Epidermal melanocyte (primary cell): Measurements from ENCODE around the gene HOXC12.
A peak's percentile ranks its signal among the peaks of the same experiment; 100 is the strongest.

Experiments
- DNase-seq: peaks from one replicate; pipeline ENCODE4 v3.0.0; 2011; ENCODE audit warnings: low spot score; ENCODE audit not compliant: insufficient read length

Gene HOXC12

DNA sequence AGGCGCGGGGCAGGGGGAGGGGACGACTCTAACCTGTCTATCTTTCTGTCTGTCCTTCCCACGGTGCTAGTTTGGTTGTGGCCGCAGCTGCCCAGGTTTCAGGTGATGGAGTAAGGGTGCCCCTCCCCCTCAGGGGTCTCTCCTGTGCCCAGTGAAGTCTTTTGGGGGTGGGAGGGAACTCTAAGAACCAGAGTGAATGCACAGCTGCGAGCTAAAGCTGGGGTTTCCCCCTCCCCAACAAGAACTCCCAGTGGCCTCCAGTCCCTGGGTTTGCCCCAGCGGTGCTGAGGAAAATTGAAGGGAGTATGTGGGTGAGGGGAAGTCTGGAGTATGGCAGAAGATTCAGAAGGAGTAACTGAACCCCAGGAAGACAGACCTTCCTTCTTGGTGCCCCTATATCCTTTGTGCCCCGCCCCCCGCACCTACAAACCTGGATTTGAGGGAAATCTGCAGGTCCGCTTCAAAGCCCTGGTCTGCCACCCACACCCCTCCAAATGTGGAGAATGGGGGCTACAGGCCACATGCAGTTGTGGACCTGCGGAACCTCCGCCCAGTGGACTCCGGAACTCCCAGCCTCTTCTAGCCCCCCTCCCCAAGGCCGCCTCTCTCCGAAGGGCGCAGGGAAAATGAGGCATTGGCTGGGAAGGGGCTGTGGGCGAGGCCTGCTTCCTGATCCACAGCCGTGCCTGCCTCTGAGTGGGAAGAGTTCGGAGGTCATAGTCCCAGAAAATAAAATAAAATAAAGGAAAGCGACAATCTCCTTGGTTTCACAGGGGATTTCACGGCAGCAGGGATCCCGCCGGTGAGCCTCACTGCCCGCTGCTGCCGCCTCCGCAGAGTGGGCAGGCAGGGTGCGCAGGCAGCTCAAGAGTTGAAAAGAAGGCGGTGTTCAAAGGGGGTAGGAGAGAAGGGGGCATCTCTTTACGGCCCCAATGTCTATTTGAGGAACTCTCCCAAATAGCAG lies 41.8 kb downstream of the HOXC12 start:
- DNase-seq, result no peak

GRCh38 chr12:53997204-53998109 lies 42.8 kb downstream of the HOXC12 start:
- no peak for DNase-seq

DNA sequence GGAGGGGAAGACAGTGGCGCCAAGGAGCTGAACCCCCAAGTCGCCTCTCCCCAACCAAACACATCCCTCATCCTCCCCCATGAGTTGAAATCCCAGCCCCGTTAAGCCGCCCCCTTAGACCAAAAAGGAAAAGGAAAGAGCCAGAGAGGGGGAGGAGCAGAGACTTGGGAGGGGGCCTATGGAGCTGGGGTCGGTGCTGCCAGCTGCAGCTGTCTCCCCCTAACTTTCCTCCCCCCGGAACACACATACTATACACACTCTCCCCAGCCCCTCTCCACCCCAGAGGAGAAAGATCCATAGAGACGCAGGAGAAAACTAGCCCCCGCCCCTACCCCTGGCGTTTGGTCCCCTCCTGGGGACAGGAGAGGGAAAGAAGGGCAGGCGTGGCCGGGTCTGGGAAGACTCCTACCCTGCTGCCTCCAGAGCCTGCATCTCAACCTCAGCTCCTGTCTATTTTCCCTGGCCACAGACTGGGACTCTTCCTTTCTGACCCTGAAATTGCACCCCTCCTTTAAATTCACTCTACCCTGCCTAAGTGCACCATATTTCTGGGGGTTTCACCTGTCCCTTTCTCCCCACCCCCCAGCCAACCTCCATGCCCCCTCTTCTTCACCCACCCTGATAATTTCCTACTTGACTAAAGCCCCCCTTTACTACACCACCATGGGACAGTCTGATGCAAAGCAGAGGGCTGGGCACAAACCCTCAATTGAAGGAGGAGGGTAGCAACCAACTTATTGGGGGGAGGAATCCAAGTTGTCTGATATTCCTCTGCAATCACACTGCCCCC lies 43.6 kb downstream of the HOXC12 start:
- DNase-seq, result no peak

DNA sequence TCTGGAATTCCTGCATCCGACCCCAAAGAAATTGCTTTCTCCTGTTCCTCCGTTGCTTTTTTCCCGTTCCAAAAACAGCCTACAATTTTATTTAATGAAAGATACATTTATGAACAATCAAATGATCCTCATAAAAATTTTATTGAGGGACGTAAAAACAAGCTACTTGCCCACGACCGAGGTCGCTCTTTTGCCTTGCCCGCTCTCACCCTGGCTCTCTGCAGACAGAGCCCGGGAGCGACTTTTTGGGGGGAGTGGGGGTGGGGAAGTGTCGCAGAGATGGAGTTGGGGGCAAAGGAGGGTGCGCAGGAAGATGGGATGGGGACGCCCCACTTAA lies 44.2 kb downstream of the HOXC12 start:
- no peak for DNase-seq

DNA sequence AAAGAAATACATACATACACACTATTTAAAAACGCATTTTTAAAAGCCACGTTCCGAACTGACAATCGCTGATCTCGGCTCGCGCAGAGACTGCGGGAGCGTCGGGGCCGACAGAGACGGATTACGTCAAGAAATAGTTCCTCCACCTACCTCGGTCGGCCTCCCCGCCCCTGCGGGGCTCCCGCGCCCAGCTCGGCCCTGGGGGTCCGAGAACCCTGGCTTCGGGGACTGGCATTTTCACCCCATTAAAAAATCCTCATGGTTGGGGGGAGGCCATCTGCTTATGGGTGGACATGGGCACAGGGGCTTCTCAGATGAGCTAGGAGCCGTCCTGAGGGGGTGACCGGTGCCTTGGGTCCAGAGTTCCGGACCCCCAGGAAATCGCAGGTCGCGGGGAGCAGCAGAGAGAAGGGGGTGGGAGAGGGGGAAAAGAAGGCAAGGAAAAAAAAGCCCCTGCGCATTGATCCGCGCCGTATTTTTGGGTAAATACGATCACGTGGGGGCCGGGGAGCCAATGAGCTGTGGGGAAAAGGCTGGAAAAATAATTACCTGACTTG lies 44.9 kb downstream of the HOXC12 start:
- DNase-seq, result peak; percentile 87

- DNase-seq, result no peak
Measured at GRCh38 chr12:54000116-54001114, 45.7 kb downstream of the HOXC12 start, which contains the start of gene HOXC9. Gene HOXC9, plus strand, starts transcription at chr12:54000161. Its CDS starts 28 bp downstream, at chr12:54000189.

GRCh38 chr12:54001283-54002187 lies 46.8 kb downstream of the HOXC12 start:
- no peak for DNase-seq

- no peak for DNase-seq
Measured at GRCh38 chr12:54002278-54002914, 47.7 kb downstream of the HOXC12 start.

DNA sequence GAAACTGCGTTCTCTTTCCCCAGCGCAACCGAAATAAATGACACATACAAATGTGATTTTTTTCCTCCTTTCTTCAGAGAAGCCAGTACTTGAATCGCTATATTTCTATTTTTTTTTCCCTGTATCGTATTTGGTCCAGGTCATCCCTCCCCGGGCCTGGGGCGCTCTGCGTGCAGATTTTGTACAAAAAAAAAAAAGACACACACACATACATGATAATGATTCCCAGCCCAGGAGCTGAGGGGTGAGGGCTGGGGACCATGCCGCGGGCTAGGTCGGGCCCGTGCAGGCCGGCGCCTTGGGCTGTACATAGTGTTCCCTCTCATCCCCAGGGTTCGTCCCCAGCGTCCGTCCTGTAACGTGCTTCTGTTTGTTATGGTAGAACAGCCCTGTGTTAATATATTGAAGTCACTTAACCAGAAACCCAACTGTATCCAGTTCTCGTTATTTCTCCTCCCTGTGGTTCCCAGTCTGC lies 48.2 kb downstream of the HOXC12 start:
- DNase-seq, result no peak

- no peak for DNase-seq
Measured at GRCh38 chr12:54003625-54004024, 48.9 kb downstream of the HOXC12 start.

GRCh38 chr12:54004063-54004840 lies 49.5 kb downstream of the HOXC12 start:
- DNase-seq, result no peak

- DNase-seq, result no peak
Measured at GRCh38 chr12:54004841-54005530, 50.3 kb downstream of the HOXC12 start.

DNA sequence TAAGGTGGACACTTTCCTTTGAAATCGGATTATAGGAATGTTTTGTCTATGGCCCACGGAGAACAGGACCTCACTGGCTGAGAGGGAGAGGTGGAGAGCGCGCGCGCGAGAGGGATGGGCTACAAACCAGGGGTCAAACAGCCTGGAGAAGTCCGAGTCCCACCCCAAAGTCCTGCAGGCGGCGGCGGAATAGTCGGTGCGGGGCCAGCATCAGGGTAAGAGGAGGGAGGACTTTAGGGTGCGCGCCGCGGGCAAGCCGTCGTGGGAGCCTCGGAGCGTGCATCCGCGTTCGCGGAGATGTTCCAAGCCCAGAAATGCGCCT lies 50.8 kb downstream of the HOXC12 start:
- DNase-seq, result no peak

DNA sequence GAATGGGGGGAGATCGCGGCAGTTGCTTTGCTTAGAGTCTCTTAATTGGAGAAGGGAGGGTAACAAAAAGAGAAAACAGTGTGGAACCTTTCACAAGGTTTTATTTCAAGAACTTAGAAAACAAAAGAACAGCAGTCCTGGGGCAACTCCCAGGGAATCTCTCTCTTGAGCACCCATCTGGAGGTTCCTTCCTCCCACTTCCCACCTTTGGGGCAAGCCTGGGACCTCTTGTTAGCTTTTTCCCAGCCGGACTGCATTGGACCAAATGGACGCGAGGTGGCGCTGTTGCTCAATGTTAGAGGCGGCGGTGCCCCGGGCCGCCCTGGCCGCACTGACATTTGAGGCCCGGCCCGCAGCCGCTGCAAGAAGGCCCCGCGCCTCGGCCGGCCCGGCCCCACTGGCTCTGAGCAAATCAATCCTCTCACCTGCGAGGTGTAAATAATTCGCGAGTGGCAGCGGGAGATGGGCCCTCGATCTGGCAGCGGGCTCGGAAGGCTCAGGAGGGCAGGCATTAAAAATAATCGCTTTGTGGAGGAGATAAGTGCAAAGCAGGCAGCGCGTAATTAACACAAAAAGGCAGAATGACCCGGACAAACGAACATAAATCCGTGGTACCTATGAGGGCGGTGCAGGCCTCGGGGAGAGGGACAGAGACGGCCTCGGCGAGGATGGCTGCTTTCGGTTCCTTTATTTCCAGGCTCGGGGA lies 51.3 kb downstream of the HOXC12 start:
- DNase-seq, result peak; percentile 91

DNA sequence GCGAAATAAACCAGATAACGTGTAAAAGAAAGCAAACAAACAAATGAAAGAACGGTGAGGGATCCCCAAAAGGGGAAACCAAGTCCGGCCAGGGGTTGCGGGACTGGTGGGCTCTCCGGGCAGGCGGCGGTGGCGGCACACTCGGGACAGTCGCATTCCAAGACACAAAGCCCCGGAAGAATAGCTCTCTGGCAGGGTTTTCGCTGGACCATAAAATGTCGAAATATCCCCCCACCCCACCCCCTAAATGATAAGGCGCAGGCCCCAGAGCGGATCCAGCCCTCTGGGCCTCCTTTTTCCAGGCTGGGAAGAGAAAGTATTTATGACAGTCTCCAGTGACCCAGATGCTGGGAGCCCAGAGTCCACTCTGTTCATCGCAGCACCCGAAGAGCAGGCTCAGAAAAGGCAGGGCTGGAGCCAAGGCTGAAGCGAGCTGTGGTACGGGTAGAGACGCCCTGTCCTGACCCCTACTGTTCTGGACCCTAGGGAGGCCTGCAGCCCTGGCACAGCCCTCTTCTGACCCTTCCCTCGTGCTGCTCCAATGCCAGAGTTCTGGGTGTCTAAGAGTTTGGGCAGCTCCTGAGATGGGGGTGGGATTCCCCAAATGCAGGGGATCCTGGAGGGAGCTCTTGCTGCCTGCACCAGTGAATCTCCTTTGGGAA lies 52.0 kb downstream of the HOXC12 start:
- no peak for DNase-seq
